ENCODE results near the gene WDR31. TPM values are rescaled to one million over a fixed set of nuclear protein-coding genes. Genes with fewer than 3 reads are reported as not detected.
"Not testable (repeated sequence)": the region's sequence is repeated elsewhere in the genome, so short reads cannot be mapped to it uniquely, and the experiment has no call there.

WDR31 gene
- total RNA-seq = 1 to 10 TPM; 2.1 to 2.3 TPM
- long read RNA-seq, donor 1, full-length matches to known transcripts = 2 of 2 reads
- long read RNA-seq, donor 1, partial matches to known transcripts = 0 of 2 reads
- long read RNA-seq, donor 1, other reads (novel, unspliced or antisense) = 0 of 2 reads
- long read RNA-seq, donor 2, full-length matches to known transcripts = 7 of 11 reads
- long read RNA-seq, donor 2, partial matches to known transcripts = 2 of 11 reads
- long read RNA-seq, donor 2, other reads (novel, unspliced or antisense) = 2 of 11 reads

GRCh38 chr9:113340011-113340699 is at the start of gene WDR31:
Gene WDR31 (minus strand): TSS chr9:113340275. CDS start chr9:113332022, 8,253 bp downstream.
- peak; percentile 97 for DNase-seq (ENCODE audit: low spot score)
- intact Hi-C loops (cut with DNase I) = no loop called here

- intact Hi-C loops (cut with DNase I) = no loop called here
Observed at GRCh38 chr9:113389451-113389850, 49.4 kb upstream of the WDR31 start.

GRCh38 chr9:113388833-113389232 is 48.8 kb upstream of the WDR31 start:
- intact Hi-C loops (cut with DNase I) = no loop called here
- DNase-seq (ENCODE audit: low spot score) = no peak

More at GRCh38 chr9:113389451-113389850, 49.4 kb upstream of the WDR31 start:
- DNase-seq (ENCODE audit: low spot score) = no peak

GRCh38 chr9:113387560-113388230 is 47.6 kb upstream of the WDR31 start:
- no peak for DNase-seq (ENCODE audit: low spot score)
- intact Hi-C loops (cut with DNase I) = no loop called here

GRCh38 chr9:113386571-113387393 is 46.7 kb upstream of the WDR31 start:
- DNase-seq (ENCODE audit: low spot score) = no peak
- intact Hi-C loops (cut with DNase I) = no loop called here

GRCh38 chr9:113381909-113382411 is 41.9 kb upstream of the WDR31 start:
- intact Hi-C loops (cut with DNase I) = no loop called here
- DNase-seq (ENCODE audit: low spot score) = no peak

- intact Hi-C loops (cut with DNase I) = not testable (repeated sequence)
Observed at GRCh38 chr9:113381441-113381840, 41.4 kb upstream of the WDR31 start.

GRCh38 chr9:113380869-113381378 is 40.8 kb upstream of the WDR31 start:
- intact Hi-C loops (cut with DNase I) = no loop called here
- DNase-seq (ENCODE audit: low spot score) = no peak

More at GRCh38 chr9:113381441-113381840, 41.4 kb upstream of the WDR31 start:
- DNase-seq (ENCODE audit: low spot score) = not testable (repeated sequence)

- DNase-seq (ENCODE audit: low spot score) = not testable (repeated sequence)
- intact Hi-C loops (cut with DNase I) = loop anchor here in 1 of 2 donors (5.0 kb wide), 1 partner anchor 1082 kb away; no protein-coding TSS in a partner anchor
Observed at GRCh38 chr9:113379829-113380210, 39.7 kb upstream of the WDR31 start.

GRCh38 chr9:113379094-113379828 is 39.2 kb upstream of the WDR31 start:
- intact Hi-C loops (cut with DNase I) = loop anchor here in 1 of 2 donors (5.0 kb wide), 1 partner anchor 1083 kb away; no protein-coding TSS in a partner anchor
- peak; percentile 68 for DNase-seq (ENCODE audit: low spot score)

- peak; percentile 93 for DNase-seq (ENCODE audit: low spot score)
- intact Hi-C loops (cut with DNase I) = loop anchor here in 1 of 2 donors (5.0 kb wide), 1 partner anchor 1085 kb away; no protein-coding TSS in a partner anchor
Observed at GRCh38 chr9:113376634-113377567, 36.8 kb upstream of the WDR31 start, which contains the start of gene HDHD3. Gene HDHD3 (minus strand): TSS chr9:113376986. CDS start chr9:113374354, 2,632 bp downstream.

GRCh38 chr9:113375057-113376023 is 35.3 kb upstream of the WDR31 start:
- intact Hi-C loops (cut with DNase I) = loop anchor here in 1 of 2 donors (2.0 to 5.0 kb wide), 2 partner anchors 31 to 1087 kb away; no protein-coding TSS in a partner anchor
- DNase-seq (ENCODE audit: low spot score) = no peak

- DNase-seq (ENCODE audit: low spot score) = peak; percentile 77
- intact Hi-C loops (cut with DNase I) = loop anchor here in 1 of 2 donors (2.0 kb wide), 1 partner anchor 29 kb away; no protein-coding TSS in a partner anchor
Observed at GRCh38 chr9:113373676-113374392, 33.8 kb upstream of the WDR31 start.

- peak; percentile 32 for DNase-seq (ENCODE audit: low spot score)
- intact Hi-C loops (cut with DNase I) = no loop called here
Observed at GRCh38 chr9:113373256-113373655, 33.2 kb upstream of the WDR31 start.

GRCh38 chr9:113372059-113372458 is 32.0 kb upstream of the WDR31 start:
- intact Hi-C loops (cut with DNase I) = no loop called here
- no peak for DNase-seq (ENCODE audit: low spot score)

Data from posterior vena cava (tissue), 2 donors.